ENCODE data around the gene CHMP6. TPM values are rescaled to one million over a fixed set of nuclear protein-coding genes. Genes with fewer than 3 reads are reported as not detected.

Gene CHMP6
- total and polyA plus RNA-seq, 9 of the 15 experiments (the other 6 are each of a cell fraction or from before 2014, with no cell fraction given): 0.25 to 30.4 (median 13.4) TPM

DNA sequence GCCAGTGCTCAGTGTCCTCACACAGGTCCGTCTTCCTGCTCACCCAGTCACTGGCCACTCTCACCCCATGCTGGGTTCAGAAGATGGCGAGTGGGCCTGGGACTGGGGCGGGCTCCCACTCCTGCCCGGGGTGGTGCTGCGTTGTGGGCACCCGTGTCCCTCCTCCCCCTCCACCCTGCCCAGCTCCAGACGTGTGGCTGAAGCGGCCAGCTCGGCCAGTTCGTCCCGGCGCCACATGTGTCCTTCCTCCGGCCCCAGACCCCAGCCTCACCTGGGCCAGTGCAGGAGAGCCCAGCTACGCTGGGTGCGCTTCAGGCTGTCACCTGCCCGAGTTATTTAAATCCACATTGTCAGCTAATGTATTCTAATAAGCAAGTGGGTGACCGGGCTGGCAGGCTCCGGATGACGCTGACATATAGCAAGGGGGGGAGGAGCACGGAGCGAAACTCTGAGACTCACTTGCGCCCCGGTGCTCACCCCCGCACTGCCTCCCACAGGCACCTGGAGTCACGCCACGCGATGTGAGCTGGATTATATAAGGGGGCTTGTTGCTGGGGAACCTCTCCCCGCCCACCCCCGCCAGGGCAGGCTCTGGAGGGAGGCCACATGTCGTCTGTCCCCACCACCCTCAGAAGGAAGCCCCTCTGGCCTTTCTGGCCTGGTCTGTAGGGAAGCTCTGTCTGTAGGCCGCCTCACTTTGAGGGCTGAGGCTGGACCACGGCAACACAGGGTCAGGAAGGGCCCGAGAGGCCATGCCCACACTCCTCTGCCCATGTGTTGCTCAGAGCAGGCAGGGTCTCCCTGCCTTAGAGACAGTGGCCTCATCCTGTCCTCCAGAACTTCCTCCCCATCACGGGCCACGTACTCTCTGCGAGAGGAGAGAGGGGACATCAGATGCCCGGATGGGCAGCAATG lies 36.2 kb downstream of the CHMP6 start:
- Histone ChIP-seq H4K20me1 (replicated peaks; ENCODE audit: control insufficient read depth, insufficient read depth, low read length) (no peaks in the 10 kb centered on the region), H3K27ac (ENCODE audit: extremely low read depth, low read depth, low read length) (no peak overlapping the region), H3K4me3 (no peak overlapping the region), H2AFZ (ENCODE audit: low read depth, low read length) (no peak overlapping the region), H3K79me2 (ENCODE audit: control insufficient read depth, insufficient read depth, low read length) (no peaks in the 10 kb centered on the region), H3K9me3 (replicated peaks; ENCODE audit: control insufficient read depth, insufficient read depth, low read depth, low read length) (no peaks in the 10 kb centered on the region), H3K4me1 (replicated peaks in 1 of 2; ENCODE audit: control insufficient read depth in 2 of 2, insufficient read depth in 2 of 2, low read length in 2 of 2) (peaks cover 8 to 66% of the 10 kb centered on the region in 2 experiments), H3K27me3 (ENCODE audit: control insufficient read depth in 2 of 2, insufficient read depth in 2 of 2, low read length in 2 of 2) (0 out of 5 replicates have a peak, but pooled peaks cover 0 to 4% of the 10 kb centered on the region in 2 experiments), H3K36me3 (ENCODE audit: control insufficient read depth, insufficient read depth, low read length) (no peaks in the 10 kb centered on the region), H3K9ac (ENCODE audit: insufficient read depth in 1 of 2, low read depth in 2 of 2, low read length in 2 of 2) (peak overlapping the region in 1 of 2 experiments; percentile 77; a peak in 2 of 4 replicates), H3K9me1 (ENCODE audit: control insufficient read depth, insufficient read depth, low read length) (no peaks in the 10 kb centered on the region), H3K4me2 (ENCODE audit: insufficient read depth, low read length) (no peak overlapping the region; the same call in 1 of the 2 replicates)
- in situ Hi-C loops (cut with MboI) (no loop called here), intact Hi-C loops (cut with micrococcal nuclease) (no loop called here)
- peak; percentile 56; the same call in 1 of the 2 replicates for TF ChIP-seq EGR1 (conservative IDR thresholded peaks at IDR 0.05)
- TF ChIP-seq SMAD4 (CRISPR knock-in tag; conservative IDR thresholded peaks at IDR 0.05): no peak
- peak; percentile 7; the same call in 1 of the 2 replicates for TF ChIP-seq POLR2G (IDR thresholded peaks at IDR 0.05; ENCODE audit: low read depth, low read length)
- ATAC-seq (no peak), DNase-seq (ENCODE audit: extremely low read depth in 1 of 4, low spot score in 3 of 4) (peak in 1 of 4 experiments; percentile 15), FAIRE-seq (no peak)
- CTCF ChIA-PET (ENCODE audit: low intra/inter-chr PET ratio): no interaction called here
- no TSS peak for BruUV-seq (replicated peaks)
- WGBS (ENCODE audit: insufficient coverage, low coverage, missing lambda C conversion rate): 47% methylated on average over 28 of the region's 37 CpGs
- POLR2A ChIA-PET: interaction anchor here (0.6 to 0.7 kb wide), 2 partner anchors 9 to 46 kb away, joined by 3 to 5 read pairs; no protein-coding TSS in a partner anchor

DNA sequence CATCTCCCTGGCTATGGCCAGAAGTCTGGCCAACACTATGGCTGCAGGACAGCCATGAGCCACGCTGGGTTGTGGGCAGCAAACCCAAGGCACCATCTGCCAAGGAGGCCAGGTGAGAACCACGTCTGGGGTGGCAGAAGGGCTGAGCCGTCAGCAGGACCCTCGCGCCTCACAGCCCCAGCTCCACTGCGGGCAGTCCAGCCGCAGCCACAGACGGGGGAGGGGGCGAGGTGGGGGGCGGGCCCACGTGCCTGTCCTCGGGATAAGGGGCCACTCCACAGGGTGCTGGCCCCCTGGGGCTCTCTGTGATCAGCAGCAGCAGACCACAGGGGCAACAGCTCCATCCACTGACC lies 36.8 kb downstream of the CHMP6 start:
- ATAC-seq: no peak
- in situ Hi-C loops (cut with MboI) (no loop called here), intact Hi-C loops (cut with micrococcal nuclease) (no loop called here)
- TF ChIP-seq, protein P1, sequence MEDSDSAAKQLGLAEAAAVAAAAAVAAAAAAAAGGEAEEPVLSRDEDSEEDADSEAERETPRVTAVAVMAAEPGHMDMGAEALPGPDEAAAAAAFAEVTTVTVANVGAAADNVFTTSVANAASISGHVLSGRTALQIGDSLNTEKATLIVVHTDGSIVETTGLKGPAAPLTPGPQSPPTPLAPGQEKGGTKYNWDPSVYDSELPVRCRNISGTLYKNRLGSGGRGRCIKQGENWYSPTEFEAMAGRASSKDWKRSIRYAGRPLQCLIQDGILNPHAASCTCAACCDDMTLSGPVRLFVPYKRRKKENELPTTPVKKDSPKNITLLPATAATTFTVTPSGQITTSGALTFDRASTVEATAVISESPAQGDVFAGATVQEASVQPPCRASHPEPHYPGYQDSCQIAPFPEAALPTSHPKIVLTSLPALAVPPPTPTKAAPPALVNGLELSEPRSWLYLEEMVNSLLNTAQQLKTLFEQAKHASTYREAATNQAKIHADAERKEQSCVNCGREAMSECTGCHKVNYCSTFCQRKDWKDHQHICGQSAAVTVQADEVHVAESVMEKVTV (CRISPR knock-in tag; IDR thresholded peaks at IDR 0.05): no peak
- TF ChIP-seq, protein P2, sequence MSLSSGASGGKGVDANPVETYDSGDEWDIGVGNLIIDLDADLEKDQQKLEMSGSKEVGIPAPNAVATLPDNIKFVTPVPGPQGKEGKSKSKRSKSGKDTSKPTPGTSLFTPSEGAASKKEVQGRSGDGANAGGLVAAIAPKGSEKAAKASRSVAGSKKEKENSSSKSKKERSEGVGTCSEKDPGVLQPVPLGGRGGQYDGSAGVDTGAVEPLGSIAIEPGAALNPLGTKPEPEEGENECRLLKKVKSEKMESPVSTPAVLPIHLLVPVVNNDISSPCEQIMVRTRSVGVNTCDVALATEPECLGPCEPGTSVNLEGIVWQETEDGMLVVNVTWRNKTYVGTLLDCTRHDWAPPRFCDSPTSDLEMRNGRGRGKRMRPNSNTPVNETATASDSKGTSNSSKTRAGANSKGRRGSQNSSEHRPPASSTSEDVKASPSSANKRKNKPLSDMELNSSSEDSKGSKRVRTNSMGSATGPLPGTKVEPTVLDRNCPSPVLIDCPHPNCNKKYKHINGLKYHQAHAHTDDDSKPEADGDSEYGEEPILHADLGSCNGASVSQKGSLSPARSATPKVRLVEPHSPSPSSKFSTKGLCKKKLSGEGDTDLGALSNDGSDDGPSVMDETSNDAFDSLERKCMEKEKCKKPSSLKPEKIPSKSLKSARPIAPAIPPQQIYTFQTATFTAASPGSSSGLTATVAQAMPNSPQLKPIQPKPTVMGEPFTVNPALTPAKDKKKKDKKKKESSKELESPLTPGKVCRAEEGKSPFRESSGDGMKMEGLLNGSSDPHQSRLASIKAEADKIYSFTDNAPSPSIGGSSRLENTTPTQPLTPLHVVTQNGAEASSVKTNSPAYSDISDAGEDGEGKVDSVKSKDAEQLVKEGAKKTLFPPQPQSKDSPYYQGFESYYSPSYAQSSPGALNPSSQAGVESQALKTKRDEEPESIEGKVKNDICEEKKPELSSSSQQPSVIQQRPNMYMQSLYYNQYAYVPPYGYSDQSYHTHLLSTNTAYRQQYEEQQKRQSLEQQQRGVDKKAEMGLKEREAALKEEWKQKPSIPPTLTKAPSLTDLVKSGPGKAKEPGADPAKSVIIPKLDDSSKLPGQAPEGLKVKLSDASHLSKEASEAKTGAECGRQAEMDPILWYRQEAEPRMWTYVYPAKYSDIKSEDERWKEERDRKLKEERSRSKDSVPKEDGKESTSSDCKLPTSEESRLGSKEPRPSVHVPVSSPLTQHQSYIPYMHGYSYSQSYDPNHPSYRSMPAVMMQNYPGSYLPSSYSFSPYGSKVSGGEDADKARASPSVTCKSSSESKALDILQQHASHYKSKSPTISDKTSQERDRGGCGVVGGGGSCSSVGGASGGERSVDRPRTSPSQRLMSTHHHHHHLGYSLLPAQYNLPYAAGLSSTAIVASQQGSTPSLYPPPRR (CRISPR knock-in tag; IDR thresholded peaks at IDR 0.05; ENCODE audit: borderline replicate concordance): no peak

More for the DNA sequence above, 36.8 kb downstream of the CHMP6 start:
- FAIRE-seq (no peak), DNase-seq (ENCODE audit: extremely low read depth in 1 of 4, low spot score in 3 of 4) (peak in 2 of 4 experiments; percentile 20 to 21)
- Histone ChIP-seq H3K36me3 (ENCODE audit: control insufficient read depth, insufficient read depth, low read length) (no peaks in the 10 kb centered on the region), H3K4me2 (ENCODE audit: insufficient read depth, low read length) (no peak overlapping the region), H3K9me3 (replicated peaks; ENCODE audit: control insufficient read depth, insufficient read depth, low read depth, low read length) (no peaks in the 10 kb centered on the region), H3K27me3 (ENCODE audit: control insufficient read depth in 2 of 2, insufficient read depth in 2 of 2, low read length in 2 of 2) (0 out of 5 replicates have a peak, but pooled peaks cover 0 to 4% of the 10 kb centered on the region in 2 experiments), H2AFZ (ENCODE audit: low read depth, low read length) (no peak overlapping the region), H3K9ac (ENCODE audit: insufficient read depth in 1 of 2, low read depth in 2 of 2, low read length in 2 of 2) (peak overlapping the region in 1 of 2 experiments; percentile 77; a peak in 1 of 4 replicates), H4K20me1 (replicated peaks; ENCODE audit: control insufficient read depth, insufficient read depth, low read length) (no peaks in the 10 kb centered on the region), H3K9me1 (ENCODE audit: control insufficient read depth, insufficient read depth, low read length) (no peaks in the 10 kb centered on the region), H3K27ac (ENCODE audit: extremely low read depth, low read depth, low read length) (no peak overlapping the region), H3K79me2 (ENCODE audit: control insufficient read depth, insufficient read depth, low read length) (no peaks in the 10 kb centered on the region), H3K4me3 (no peak overlapping the region), H3K4me1 (replicated peaks in 1 of 2; ENCODE audit: control insufficient read depth in 2 of 2, insufficient read depth in 2 of 2, low read length in 2 of 2) (peaks cover 5 to 65% of the 10 kb centered on the region in 2 experiments)
- no TSS peak for BruUV-seq (replicated peaks)
- 18% methylated on average over 4 of the region's 12 CpGs for whole genome bisulfite sequencing (ENCODE audit: insufficient coverage, low coverage, missing lambda C conversion rate)
- ChIA-PET CTCF (ENCODE audit: low intra/inter-chr PET ratio) (no interaction called here), POLR2A (interaction anchor here (0.6 to 0.7 kb wide), 2 partner anchors 10 to 46 kb away, joined by 3 to 5 read pairs; no protein-coding TSS in a partner anchor)
